ENCODE results near the gene MACF1.

DNA sequence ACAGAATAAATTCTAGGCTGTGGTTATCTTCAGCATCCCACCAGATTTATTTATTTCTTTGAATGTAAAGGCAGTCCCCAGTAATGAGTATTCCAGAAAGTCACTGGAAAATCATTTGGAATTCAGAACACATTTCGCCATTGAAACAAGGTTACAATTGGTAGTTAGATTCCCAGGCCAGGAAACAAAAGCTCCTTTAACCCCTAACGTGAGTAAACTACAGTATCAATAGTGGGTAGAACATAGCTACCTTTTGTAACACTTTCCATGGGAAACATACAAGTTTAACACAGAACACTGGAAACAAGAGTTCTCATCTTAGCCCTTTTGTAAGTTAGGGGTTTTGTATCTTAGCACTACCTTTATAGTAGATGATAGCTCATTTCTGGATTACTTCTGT, 233.5 kb downstream of the MACF1 start:
- TF ChIP-seq POLR2A (IDR thresholded peaks at IDR 0.05) (no peak), POLR2AphosphoS5 (IDR thresholded peaks at IDR 0.05) (no peak)
- TF ChIP-seq, protein P1, sequence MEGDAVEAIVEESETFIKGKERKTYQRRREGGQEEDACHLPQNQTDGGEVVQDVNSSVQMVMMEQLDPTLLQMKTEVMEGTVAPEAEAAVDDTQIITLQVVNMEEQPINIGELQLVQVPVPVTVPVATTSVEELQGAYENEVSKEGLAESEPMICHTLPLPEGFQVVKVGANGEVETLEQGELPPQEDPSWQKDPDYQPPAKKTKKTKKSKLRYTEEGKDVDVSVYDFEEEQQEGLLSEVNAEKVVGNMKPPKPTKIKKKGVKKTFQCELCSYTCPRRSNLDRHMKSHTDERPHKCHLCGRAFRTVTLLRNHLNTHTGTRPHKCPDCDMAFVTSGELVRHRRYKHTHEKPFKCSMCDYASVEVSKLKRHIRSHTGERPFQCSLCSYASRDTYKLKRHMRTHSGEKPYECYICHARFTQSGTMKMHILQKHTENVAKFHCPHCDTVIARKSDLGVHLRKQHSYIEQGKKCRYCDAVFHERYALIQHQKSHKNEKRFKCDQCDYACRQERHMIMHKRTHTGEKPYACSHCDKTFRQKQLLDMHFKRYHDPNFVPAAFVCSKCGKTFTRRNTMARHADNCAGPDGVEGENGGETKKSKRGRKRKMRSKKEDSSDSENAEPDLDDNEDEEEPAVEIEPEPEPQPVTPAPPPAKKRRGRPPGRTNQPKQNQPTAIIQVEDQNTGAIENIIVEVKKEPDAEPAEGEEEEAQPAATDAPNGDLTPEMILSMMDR (IDR thresholded peaks at IDR 0.05): no peak
